NCI-H2107 treated with DMSO at 0.1 percent for 48 hours (cell line): ENCODE measurements around the gene DLK1.

Experiments used
- DNase-seq: peaks from one replicate; lab custom pipeline; 2025; ENCODE audit not compliant: unreplicated experiment; lab: John Stamatoyannopoulos, UW

The DLK1 gene

DNA sequence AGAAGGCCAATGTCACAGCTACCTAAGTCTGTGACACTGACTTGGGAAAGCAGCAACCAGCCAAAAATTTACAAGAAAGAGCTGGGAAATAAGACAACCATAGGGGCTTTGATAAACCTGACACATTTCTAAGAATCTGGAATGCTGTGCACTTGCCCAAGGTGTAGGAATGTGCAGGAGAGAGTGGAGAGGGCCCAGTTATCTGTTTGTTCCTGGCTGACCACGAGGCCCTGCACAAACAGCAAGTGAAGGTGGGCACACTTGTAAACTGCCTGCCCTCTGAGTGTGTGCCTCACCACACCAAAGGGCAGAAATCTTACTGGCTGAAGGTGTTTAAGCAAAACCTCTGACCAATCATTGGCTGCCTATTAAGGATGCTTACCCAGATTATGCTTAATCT is 27.3 kb downstream of the DLK1 start:
- no peak for DNase-seq

DNA sequence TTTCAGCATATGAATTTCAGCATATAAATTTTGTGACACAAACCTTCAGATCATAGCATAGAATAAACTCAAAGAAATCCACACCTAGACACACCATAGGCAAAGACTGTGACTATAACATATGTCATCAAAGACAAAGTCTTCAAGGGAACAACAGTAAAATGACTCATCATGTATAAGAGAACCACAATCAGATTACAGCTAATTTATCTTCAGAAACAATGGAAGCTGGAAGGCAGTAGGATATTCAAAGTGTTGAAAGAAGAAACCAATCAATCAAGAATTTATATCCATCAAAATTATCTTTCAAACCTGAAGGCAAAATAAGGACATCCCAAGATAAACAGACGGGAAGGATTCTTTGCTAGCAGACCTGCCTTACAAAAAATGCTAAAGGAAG is 29.0 kb downstream of the DLK1 start:
- DNase-seq = no peak

DNA sequence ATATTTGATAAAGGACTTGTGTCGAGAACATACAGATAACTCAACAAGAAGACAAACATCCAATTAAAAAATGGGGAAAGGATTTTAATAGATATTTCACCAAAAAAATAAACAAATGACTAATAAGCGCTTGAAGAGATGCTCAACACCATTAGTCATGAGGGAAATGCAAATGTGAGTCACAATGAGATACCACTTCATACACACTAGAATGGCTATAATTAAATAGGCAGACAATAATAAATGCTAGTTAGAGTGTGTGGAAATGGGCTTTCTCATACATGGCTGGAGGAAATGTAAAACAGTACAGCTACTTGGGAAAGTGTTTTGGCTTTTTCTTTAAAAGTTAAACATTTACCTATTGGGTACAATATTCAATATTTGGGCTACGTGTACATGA is 34.8 kb downstream of the DLK1 start:
- no peak for DNase-seq

DNA sequence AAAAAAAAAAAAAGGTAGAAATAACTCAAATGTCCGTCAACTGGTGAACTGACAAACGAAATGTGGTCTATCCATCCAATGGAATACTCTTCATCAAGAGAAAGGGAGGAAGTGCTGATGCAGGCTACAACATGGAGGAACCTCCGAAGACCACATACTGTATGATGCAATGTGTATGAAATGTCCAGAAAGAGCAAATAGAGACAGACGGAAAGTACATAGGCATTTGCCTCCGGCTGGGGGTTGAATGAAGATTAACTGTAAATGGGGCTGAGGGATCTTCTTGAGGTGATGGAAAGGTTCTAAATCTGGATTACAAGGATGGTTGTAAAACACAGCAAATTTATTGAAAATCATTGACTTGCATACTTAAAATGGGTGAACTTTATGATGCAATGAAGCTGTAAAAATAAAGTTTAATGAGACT is 35.4 kb downstream of the DLK1 start:
- no peak for DNase-seq

DNA sequence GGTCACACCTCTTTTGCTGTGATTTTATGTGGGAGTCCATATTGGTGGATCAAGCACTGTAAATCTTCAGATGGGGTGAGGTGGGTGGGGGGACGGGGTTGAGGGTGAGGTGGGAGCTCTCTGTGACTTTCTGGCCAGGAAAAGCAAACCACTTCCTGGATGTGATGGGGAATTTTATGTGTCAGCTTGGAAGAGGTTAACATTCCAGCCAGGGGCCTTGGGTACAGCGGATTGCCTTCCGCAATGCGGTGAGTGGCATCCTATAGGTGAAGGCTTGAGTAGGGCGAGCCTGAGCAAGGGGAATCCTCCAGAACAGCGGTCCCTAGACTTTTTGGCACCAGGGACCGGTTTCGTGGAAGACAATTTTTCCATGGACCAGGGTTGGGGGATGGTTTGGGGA is 36.2 kb downstream of the DLK1 start:
- DNase-seq = no peak

DNA sequence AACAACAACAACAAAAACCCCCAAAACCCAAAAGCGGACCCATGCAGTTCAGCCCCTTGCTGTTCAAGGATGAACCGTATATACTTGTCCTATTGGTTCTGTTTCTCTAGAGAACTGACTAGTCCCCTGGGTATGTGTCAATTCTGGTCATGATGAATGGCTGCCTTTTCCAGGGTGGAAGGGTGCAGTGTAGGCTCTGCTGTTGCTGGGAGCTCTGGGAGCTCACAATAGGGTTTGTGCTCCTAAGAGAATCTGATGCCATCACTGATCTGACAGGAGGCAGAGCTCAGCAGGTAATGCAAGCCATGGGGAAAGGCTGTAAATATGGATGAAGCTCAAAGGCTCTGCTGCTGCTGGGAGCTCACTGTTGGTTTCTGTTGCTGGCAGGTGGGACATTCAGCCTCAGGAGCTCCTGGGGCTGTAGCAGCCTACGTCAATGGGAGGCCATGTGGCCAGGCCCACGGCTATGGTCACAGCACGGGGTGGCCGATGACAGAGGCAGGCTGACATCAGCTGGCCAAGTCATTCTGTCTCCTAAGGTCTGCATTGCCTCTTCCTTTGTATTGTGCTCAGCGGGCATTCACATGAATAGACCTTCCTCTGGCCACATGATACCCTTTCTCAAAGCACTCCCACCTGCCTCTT is 37.9 kb downstream of the DLK1 start:
- peak; percentile 45 for DNase-seq

DNA sequence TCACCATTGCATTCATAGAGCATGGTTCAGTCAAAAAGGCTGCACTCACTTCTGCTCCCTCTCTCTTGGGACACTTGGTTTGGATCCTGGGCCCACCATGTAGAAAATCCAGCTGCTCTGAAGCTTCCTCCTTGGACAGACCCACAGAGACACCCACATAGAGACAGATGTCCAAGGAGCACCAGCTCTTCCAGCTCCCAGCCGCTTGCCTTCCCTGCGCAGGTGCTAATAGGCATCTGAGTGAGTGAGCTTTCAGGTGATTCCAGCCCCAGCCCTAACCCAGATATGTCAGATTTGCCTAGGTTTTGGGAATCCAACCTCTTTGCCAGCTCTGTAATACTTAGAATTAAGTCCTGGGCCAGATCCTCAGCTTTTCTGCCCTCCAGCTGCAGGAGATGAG is 38.6 kb downstream of the DLK1 start:
- DNase-seq = no peak

DNA sequence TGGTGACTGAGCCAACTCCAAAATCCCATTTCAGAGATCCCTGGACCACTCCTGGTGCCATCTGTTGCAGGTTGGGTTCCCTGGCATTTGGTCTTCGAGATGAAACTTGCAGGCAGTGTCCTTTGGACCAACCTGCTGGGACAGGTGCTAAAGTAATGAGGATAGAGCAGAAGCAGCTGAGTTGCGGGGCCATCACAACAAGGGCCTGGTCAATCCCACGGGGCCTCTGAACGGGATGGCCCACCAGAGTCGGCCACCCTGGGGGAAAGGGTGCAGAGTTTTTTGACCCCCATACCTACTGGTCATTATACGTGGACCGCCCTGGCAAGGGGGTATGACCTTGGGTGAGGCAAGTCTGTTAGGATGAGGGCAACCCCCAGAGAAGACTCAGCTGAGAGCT is 39.3 kb downstream of the DLK1 start:
- no peak for DNase-seq

DNA sequence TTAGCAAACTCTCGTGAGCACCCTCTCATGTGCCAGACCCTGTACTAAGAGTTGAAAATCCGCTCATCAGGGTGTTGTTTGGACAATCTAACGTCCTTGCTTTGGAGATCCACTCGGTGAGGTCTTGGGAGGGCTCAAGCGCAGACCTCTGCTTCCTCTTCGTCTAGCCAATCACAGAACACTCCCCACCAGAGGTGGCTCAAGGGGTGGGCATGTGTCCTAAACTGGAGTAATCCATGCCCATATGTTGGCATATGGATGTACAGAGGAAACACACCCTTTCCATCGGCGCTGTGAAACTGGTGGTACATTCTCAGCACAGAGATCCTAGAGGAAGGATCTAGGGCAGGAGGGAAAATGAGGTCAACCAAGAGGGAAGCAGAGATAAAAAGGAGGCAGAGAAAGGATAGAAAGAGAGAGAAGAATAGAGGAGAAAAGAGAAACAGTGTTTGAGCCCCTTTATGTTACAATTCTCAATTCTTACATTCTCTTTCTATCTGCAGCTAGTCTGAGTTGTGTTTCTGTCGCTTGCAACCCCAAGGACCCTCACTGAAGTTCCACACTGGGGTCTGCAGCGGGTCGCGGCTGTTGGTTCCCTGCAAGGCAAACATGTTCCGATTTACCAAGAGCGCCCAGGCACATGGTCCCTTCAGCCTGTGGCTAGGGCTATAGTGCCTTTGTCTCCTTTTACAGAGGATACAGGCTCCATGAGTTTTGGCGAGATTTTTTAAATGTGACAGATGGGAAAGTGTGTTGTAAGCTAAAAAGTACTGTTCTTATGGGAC is 40.5 kb downstream of the DLK1 start:
- no peak for DNase-seq

GRCh38 chr14:100767788-100768536 is 41.3 kb downstream of the DLK1 start:
- no peak for DNase-seq

DNA sequence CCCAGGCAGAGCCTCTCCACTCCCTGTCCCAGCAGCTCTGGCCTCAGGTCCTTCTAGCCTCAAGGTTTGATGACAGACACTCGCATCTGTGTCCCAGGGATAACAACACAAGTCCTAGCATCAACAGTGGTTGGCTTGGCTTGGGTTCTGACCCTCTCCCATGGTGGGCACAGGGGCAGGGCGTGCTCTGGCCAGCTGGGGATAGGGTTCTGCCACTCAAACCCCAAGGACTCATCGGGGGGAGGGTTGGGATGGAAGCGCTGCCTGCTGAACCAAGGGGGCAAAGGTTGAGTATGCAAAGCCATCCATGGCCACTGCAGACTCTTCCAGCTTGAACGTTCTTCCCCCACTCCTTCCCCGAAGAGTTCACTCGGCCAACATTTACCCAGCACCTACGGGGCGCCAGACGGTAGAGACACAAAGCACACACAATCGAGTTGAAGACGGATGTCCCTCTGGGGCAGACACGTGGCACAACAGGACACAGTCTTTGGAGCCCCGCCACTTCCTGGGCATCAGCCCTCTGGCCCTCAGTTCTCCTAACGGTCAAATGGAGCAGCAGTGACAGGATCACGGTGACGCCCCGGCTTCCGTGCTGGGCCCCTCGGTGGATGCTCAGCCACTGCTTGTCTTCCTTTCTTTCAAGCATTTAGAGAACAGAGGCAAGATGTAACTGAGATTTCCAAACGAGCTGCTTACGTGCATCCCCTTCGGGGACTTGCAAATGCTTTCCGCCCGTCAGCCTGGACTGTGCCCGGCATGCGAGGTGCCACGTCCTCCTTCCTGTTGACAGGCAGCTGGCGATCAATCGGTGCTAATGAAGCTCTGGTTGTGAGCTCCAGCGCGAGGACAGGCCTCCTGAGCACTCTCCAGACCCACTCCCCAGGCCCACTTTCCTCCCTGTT is 42.6 kb downstream of the DLK1 start:
- DNase-seq = no peak

GRCh38 chr14:100770046-100770445 is 43.4 kb downstream of the DLK1 start:
- DNase-seq = no peak

DNA sequence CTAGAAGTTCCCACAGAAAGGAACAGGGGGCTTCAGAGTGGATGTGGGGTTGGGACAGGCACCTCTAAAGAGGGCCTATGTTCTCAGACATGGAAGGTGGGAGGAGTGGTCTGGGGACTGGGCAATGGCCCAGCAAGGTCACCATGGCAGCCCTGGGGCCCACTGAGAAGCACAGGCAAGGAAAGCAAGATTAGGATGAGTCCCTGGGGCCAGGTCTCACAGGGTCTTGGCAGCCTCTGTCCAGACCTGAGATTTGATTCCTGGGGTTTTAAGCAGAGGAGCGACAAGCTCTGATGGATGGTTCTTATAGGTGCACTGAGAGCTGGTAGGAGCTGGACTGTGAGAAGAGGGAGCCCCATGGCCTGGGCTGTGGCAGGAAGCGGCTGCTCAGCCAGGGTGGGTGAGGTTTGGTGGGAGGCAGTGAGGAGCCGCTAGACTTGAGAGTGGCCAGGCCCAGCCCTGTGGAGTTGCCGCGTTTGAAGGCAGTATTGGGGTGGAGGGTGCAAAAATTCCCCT is 44.0 kb downstream of the DLK1 start:
- no peak for DNase-seq

GRCh38 chr14:100771121-100771800 is 44.6 kb downstream of the DLK1 start:
- DNase-seq = no peak

GRCh38 chr14:100772607-100773165 is 46.0 kb downstream of the DLK1 start:
- no peak for DNase-seq

DNA sequence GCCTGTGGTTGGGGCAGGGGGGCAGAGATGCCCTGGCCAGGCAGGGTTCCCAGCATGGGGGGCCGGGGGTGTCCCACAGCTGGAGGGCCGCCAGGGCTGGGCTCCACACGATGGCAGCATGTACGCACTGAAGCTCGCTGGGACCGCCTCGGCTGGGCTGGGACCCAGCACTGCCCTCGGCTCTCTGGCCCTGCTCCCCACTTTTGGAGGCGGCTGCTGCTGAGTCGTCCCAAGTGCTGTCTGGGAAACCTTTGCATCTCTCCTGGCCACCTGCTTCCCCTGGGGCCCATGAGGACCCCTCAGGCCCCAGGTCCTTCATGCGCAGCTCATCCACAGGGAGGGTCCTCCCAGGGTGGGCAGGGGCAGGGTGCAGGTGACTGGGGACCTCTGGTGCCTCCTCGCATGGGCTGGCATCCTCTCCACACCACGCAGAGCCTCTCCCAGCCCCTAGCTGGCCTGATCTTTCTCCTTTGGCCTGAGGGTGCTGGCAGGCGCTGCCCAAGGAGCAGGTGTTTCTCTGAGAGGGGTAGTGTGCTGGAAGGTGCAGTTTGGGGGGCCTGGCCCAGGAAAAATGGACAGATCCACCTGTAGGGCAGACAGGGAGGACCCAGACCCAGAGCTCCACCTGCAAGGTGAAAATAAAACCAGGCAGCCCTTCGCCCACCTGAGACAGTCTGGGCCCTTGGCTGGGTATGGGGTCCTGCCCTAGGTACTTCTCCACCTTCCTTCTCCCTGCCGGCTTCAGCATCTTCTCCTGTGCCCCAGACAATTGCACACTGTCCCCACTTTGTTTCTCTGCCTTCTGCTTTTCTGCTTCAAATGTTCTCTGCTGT is 46.9 kb downstream of the DLK1 start:
- no peak for DNase-seq

GRCh38 chr14:100774164-100774537 is 47.5 kb downstream of the DLK1 start:
- no peak for DNase-seq

DNA sequence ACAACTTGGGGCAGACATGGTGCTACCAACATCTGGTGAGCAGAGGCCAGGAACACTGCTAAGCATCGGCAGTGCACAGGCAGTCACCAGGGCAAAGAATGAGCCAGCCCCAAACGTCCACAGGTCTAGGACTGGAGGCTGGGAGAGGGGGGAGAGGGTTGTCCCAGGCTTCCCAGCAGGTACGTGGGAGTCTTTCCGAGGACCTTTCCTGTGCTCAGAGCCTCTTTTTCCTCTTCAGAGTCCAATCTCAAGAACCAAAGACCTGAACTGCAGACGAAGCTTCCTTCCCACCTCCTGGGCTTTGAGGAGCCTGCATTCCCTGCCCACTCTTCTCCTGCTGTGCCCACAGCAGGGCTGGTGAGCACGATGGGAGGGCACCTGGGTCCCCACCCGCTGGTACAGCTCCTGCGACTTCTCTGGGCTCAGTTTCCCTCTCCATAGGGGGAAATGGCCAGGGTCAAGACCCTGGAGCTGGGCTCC is 48.7 kb downstream of the DLK1 start:
- no peak for DNase-seq
